ENCODE data around the gene BROX.
A peak's percentile ranks its signal among the peaks of the same experiment; 100 is the strongest.

DNA sequence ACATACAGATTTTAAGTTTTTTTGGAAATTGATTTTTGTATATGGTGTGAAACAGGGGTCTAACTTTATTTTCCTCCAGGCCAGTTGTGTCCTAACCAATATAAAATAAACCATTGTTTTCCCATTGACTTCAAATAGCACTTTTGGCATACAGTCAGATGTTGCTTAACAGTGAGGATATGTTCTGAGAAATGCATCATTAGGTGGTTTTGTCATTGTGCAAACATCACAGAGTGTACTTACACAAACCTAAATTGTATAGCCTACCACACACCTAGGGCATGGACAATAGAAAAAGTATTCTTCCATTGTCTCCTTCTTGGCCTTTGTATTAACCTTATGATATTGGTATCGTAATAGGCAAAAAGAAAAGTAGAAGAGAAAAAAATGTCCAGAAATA lies 65.1 kb downstream of the BROX start:
- TF ChIP-seq, protein P1, sequence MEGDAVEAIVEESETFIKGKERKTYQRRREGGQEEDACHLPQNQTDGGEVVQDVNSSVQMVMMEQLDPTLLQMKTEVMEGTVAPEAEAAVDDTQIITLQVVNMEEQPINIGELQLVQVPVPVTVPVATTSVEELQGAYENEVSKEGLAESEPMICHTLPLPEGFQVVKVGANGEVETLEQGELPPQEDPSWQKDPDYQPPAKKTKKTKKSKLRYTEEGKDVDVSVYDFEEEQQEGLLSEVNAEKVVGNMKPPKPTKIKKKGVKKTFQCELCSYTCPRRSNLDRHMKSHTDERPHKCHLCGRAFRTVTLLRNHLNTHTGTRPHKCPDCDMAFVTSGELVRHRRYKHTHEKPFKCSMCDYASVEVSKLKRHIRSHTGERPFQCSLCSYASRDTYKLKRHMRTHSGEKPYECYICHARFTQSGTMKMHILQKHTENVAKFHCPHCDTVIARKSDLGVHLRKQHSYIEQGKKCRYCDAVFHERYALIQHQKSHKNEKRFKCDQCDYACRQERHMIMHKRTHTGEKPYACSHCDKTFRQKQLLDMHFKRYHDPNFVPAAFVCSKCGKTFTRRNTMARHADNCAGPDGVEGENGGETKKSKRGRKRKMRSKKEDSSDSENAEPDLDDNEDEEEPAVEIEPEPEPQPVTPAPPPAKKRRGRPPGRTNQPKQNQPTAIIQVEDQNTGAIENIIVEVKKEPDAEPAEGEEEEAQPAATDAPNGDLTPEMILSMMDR (IDR thresholded peaks at IDR 0.05; ENCODE audit: low read depth, low read length, missing input control), result no peak
- TF ChIP-seq NR2F2 (IDR thresholded peaks at IDR 0.05) (no peak), RAD21 (IDR thresholded peaks at IDR 0.05) (peak in 1 of 2 donors; percentile 7), YY1 (IDR thresholded peaks at IDR 0.05) (peak; percentile 41), GABPA (IDR thresholded peaks at IDR 0.05 in 1 of 2, conservative IDR thresholded peaks at IDR 0.05 in 1 of 2) (no peak)
- TF ChIP-seq, protein P2, sequence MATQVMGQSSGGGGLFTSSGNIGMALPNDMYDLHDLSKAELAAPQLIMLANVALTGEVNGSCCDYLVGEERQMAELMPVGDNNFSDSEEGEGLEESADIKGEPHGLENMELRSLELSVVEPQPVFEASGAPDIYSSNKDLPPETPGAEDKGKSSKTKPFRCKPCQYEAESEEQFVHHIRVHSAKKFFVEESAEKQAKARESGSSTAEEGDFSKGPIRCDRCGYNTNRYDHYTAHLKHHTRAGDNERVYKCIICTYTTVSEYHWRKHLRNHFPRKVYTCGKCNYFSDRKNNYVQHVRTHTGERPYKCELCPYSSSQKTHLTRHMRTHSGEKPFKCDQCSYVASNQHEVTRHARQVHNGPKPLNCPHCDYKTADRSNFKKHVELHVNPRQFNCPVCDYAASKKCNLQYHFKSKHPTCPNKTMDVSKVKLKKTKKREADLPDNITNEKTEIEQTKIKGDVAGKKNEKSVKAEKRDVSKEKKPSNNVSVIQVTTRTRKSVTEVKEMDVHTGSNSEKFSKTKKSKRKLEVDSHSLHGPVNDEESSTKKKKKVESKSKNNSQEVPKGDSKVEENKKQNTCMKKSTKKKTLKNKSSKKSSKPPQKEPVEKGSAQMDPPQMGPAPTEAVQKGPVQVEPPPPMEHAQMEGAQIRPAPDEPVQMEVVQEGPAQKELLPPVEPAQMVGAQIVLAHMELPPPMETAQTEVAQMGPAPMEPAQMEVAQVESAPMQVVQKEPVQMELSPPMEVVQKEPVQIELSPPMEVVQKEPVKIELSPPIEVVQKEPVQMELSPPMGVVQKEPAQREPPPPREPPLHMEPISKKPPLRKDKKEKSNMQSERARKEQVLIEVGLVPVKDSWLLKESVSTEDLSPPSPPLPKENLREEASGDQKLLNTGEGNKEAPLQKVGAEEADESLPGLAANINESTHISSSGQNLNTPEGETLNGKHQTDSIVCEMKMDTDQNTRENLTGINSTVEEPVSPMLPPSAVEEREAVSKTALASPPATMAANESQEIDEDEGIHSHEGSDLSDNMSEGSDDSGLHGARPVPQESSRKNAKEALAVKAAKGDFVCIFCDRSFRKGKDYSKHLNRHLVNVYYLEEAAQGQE (IDR thresholded peaks at IDR 0.05), result peak; percentile 28
- TF ChIP-seq, protein P3, sequence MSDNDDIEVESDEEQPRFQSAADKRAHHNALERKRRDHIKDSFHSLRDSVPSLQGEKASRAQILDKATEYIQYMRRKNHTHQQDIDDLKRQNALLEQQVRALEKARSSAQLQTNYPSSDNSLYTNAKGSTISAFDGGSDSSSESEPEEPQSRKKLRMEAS (IDR thresholded peaks at IDR 0.05), result no peak
- TF ChIP-seq, protein P4, sequence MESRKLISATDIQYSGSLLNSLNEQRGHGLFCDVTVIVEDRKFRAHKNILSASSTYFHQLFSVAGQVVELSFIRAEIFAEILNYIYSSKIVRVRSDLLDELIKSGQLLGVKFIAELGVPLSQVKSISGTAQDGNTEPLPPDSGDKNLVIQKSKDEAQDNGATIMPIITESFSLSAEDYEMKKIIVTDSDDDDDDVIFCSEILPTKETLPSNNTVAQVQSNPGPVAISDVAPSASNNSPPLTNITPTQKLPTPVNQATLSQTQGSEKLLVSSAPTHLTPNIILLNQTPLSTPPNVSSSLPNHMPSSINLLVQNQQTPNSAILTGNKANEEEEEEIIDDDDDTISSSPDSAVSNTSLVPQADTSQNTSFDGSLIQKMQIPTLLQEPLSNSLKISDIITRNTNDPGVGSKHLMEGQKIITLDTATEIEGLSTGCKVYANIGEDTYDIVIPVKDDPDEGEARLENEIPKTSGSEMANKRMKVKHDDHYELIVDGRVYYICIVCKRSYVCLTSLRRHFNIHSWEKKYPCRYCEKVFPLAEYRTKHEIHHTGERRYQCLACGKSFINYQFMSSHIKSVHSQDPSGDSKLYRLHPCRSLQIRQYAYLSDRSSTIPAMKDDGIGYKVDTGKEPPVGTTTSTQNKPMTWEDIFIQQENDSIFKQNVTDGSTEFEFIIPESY (IDR thresholded peaks at IDR 0.05), result peak; percentile 16
